Measurements from ENCODE around the gene SRRM4.

Gene SRRM4

DNA sequence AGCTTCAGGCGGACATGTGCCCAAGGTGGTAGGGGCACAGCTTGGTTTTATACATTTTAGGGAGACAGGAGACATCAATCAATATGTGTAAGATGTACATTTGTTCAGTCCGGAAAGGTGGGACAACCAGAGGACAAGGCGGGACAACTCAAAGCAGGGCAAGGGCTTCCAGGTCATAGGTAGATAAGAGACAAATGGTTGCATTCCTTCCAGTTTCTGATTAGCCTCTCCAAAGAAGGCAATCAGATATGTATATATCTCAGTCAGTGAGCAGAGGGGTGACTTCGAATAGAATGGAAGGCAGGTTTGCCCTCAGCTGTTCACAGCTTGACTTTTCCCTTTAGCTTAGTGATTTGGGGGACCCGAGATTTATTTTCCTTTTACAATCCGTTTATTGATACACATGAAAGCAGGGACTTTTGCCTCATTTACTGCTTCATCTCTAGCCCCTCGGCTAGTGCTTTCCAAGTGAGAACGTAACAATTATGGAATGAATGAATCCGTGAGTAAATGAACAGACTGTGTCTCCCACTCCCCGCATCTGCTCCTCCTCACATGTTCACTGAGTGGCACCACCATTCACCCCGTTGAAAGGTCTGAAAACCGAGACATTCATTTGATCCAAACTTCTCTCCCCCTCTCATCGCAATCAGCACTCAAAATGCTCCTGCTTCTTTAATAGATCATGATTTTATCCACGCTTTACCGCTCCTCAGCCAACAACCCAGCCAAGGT, 190.5 kb downstream of the SRRM4 start:
- no peak for DNase-seq

DNA sequence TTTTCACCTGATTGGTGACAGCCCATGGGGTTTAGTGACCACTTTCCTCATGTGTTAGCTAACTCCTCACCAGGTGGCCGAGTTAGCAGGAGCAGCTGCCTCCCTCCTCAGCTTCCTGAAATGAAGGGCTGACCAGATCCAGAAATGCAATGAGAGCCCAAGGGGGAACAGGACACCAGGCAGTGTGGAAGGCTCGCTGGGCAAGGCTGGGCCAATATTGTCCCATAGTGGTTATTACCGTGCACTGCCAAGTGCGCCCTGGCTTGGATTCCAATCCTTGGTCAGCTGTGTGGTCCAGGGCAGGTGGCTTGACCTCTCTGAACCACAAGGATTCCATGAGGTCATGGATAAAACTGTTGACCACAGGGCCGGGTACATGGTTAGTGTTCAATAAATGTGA, 193.7 kb downstream of the SRRM4 start:
- no peak for DNase-seq

GRCh38 chr12:119176267-119177055, 195.1 kb downstream of the SRRM4 start:
- DNase-seq = no peak

- DNase-seq = no peak
Measured at GRCh38 chr12:119177056-119177325, 195.7 kb downstream of the SRRM4 start.

DNA sequence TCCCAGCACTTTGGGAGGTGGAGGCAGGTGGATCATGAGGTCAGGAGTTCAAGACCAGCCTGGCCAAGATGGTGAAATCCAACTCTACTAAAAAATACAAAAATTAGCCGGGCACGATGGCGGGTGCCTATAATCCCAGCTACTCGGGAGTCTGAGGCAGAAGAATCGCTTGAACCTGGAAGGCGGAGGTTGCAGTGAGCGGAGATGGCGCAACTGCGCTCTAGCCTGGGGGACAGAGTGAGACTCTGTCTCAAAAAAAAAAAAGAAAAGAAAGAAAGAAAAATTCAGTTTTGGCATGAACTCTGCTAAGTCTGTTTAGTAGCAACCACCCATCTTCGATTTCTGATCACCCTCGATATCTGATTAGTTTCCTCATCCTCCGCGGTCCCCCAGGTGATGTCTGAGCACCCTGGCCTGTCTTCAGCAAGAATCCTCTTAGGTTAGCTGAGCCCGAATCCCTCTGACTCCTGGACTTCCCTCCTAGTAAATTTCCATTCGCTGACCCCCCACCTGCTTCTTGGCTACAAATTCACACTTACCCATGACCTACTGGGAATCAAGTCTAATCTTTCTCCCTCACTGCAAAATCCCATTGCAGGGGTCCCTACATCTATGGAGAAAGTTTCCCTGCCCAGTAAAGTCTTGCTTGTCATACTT, 196.5 kb downstream of the SRRM4 start:
- no peak for DNase-seq

DNA sequence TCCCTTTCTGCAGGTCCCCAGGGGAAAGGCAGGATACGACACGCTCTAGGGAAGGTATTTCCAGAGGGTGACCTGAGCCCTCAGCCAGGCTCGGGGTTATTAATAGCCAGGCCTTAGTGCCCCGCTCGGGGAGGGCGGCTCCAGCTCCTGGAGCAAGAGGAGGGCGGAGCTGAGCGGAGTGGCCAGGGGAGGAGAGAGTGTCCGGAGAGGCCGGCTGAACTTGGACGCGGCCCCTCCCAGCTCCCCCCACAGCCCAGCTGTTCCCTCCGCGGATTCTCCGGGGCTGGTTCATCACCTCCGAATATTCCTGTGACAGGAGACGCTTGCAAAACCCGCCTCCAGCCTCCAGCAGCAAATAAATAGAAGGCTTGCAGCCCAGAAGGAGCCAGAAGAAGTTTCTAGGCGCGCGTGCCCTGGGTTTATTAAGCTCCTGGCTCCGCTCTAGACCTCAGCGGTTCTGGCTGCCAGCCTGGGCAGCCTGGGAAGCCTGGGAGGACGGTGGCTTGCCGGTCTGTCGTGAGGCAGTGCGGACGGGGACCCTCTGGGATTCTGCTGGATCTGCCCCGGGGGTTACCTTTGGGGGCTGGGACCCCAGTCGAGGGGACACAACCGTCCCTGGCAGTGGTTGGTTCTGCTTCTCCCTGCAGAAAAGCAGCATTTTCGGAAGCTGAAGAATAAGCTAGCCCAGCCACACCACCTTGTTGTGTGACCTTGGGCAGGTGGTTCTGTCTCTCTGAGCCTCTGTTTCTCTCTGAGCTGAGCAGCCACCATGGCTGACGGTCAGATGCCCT, 197.4 kb downstream of the SRRM4 start, which contains the start of gene HSPB8:
TSS of gene HSPB8 (plus strand) at position 388 of the 791 bp plus-strand sequence. CDS start at position 770, 382 bp downstream.
- no peak for DNase-seq

- DNase-seq = no peak
Measured at GRCh38 chr12:119179335-119180021, 198.1 kb downstream of the SRRM4 start.

DNA sequence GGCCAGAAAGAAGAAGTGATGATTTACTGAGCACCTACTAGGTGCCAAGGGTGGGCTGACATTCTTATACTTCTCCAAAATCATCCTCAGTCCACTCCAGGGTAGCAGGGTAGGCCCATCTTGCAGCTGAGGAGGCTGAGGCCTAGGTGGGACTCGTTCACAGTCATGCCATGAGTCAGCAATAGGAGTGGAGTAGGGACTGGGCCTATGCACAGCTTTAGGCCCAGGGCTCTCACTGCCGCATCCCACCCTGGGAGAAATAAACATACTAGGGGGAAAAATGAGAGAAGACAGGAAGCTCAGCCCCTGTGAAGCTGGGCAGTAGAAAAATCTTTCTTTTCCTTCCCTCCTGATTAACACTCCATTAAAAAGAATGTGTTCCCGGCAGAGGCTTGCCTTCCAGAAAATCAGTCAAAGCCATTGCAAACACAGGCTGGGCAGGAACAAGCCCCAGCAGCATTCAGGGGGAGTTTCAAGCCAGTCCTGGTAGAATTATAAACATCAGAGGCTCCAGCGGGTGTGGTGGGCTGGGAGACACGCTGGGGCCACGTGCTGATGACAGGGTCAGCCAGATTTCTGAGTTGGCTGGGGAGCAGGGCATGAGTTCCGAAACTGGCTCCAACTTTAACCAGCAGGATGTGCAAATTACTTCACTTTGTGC, 199.2 kb downstream of the SRRM4 start:
- DNase-seq = no peak

DNA sequence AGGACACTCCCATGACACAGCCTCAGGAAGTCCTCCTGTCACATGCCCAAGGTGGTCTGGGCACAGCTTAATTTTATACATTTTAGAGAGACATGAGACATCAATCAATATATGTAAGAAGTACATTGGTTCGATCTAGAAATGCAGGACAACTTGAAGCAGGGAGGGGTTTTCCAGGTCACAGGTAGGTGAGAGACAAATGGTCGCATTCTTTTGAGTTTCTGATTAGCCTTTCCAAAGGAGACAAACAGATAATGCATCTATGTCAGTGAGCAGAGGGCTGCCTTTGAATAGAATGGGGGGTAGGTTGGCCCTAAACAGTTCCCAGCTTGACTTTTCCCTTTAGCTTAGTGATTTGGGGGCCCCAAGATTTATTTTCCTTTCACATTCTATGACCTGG, 199.9 kb downstream of the SRRM4 start:
- DNase-seq = no peak

DNA sequence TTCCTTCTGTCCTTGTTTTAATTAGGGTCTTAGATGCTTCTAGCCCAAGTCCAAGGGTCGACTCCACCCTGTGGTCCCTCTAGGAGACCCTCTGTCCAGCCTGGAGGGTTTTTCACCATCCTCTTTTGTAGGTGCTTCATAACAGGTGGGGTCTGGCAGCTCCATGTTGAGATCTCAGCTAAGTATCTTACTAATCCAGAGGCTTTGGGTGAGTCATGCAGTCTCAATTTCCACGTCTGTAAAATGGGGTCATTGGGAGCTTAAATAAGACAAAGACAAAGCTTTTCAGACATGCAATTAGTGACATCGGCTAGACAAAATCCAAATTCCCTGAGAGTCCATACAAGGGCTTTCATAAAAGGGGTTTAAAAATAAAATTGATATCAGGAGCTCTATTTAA, 200.6 kb downstream of the SRRM4 start:
- no peak for DNase-seq

GRCh38 chr12:119182701-119183493, 201.6 kb downstream of the SRRM4 start:
- no peak for DNase-seq

DNA sequence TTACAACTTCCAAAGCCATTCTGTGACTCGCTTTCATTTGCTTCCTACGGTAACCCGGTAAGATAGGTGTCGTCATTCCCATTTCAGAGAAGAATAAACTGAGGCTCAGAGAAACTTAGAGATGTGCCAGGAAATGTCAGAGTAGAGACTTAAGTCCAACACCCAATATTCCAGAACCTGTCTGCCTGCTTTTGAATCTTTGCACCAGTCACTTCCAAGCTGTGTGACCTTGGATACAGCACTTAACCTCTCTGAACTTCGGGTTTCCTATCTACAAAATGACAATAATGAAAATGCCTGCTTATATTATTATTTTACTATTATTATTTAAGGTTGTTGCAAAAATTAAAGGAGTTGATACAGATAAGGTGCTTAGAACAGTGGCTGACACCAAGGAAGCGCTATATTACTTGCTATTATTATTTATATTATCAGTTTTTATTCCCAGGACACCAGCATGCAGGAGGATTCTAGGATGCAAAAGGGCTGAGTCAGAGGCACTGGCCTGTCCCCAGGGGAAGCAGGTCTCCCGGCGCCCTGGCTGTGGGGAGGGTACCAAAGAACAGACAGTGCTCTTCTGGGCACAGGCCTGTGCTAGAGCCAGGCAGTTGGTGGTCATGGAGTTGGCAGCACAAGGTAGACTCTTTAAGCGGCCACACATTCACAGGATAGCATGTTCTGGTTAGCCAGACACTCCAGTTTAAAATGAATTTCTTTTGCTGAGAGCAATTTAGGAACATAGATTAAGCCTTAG, 202.8 kb downstream of the SRRM4 start:
- DNase-seq = no peak

GRCh38 chr12:119195256-119195655, 213.9 kb downstream of the SRRM4 start:
- DNase-seq = no peak

DNA sequence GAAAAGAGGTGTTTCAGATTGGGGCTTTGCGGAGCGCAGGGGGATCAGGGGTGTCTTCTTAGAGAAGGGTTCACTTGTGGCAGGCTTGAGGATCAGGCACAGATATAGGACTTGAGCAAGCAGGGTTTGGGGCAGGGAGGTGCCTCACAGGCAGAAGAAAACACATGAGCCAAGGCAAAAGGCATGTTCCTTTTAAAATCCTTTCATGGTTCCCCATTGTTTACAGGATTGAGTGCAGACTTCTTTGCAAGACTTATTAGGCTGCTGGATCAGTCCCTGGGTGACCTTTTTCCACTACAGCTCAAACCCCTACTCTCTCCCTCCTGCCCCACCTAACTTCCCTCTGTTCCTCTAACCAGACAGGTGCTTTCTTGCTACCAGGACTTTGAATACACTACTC, 217.1 kb downstream of the SRRM4 start:
- DNase-seq = no peak

- no peak for DNase-seq
Measured at GRCh38 chr12:119200601-119201000, 219.3 kb downstream of the SRRM4 start.

DNA sequence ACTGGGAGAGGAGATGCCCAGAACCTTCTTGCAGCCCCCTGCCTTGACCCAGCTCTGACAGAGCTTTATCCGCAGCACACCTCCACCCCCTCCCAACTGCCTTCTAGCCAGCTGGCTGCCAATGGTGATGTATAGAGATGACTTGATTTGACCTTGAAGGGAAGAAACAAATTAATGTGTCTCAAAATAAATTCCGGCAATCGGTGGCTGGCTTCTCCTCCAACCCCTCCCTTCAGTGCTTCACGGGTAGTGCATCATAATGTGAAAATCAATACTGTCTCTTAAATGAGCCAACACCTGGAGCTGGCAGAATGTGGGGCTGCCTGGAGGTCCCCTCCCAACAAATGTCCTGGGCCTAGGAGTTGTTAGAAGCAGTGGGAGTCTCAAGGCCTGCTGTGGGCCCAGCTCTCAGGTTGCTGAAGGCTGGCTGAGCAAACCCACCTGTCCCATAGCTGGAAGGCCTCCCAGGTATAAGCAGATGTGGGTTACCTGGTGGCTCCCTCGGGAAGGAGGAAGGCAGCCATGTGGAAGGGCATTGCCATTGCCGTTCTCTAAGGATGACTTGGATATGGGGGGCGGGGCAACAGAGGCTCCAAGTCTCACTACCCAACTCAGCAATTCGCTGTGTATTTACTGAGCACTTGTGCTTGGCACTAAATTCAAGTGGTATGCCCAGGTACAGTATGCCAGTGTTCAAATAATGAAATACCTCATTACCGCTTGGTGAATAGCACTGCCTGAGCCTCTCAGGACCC, 220.6 kb downstream of the SRRM4 start:
- no peak for DNase-seq

DNA sequence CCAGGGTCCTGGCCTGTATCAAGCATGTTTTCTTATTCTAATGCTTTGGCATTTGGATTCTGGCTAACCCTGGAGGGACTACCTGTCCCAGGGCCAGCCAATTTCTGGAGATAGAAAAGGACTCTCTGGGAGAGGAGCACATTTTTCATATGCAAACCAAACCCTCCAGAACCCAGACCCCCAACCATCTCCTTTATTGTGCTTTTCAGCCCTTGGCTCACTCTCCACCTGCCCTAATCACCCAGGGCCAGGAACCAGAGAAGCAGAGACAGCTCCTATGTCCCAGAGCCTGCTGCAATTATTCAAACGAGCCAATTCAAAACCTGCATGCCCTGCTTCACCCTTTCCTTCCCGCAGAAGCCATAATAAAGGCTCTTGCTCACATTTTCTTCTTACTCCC, 221.2 kb downstream of the SRRM4 start:
- no peak for DNase-seq

DNA sequence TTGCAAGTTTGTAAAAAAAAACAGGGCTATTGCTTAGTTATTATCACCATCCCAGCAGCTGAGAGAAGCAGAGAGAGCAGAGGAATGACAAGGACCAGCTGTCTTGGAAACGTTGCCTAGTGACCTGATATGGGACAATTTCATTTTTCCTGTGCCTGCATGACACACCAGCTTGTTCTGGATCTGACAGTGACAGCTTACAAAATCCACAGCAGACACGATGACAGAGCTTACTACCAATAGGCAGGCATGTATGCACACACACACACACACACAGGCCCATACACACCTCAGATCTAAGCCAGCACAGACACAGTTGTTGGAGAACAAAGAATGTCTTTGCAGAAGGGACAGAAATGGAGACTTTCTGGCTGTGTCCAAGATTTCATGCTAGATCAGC, 222.8 kb downstream of the SRRM4 start:
- no peak for DNase-seq

DNA sequence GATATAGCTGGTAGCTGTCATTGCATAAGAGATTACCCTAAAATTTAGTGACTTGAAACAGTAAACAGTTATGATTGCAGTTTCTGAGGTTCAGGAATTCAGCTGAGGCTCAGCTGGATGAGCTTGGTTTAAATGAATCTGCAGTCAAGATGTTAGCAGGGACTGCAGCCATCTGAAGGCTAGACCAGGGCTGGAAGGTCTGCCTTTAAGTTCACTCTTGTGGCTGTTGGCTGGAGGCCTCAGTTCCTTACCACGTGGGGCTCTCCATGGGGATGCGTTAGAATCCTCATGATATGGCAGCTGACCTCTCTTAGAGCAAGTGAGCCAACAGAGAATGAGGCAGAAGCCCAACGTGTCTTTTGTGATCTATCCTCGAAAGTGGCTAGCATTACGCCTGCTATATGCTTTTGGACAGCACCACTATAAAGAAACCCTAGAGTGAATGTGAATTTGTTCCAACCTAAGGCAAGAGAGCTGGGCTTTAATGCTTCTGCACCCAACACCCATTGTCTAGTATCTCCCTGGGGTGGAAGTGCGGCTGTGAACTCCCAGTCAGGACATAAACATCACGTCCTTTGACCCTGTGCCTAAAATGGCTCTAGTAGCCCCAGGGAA, 223.4 kb downstream of the SRRM4 start:
- no peak for DNase-seq
